Heart left ventricle (tissue), 13 donors: ENCODE measurements around the gene CNPY3.

Source experiments
- POLR2A ChIP-seq, 2 donors: fragments of 450-650 bp; IDR thresholded peaks; one replicate each; pipeline ENCODE4 v1.6.1; 2017; ENCODE audit warnings: antibody characterized with exemption in 2 of 2, mild to moderate bottlenecking in 2 of 2, moderate library complexity in 2 of 2
- TF ChIP-seq, protein P1 (sequence below), 12 donors: fragments of 200-600 bp; sonication (generic) in 4 of 12; IDR thresholded peaks; one replicate each; pipeline versions ENCODE4 v1.5.0 to v1.8.0; 2018 to 2022; ENCODE audit warnings: antibody characterized with exemption in 12 of 12, mild to moderate bottlenecking in 5 of 12
- donor health status: ischemic (EF 13 %, LVEDD 7.1; RV severe dilation, severe dysfunction).
- donor health status: DM: no; HTN: yes; CAD: no.
- donor health status: DM: no; HTN: no; CAD: no.
- donor health status: ischemic (EF 25% LVEDD 6.9; RV normal size, moderate dysfunction).
- donor health status: ischemic (EF 25% LVEDD 5.7; RV mildly dilated, moderate dysfunction).
- donor health status: ischemic (EF 35%, LVEDD 5.7; RV mildly dilated, moderate dysfunction).
- donor health status: nonischemic (EF 11% LVEDD 7.7; RV severe dilation, severe dysfunction).
- donor health status: DM: yes; HTN: yes; CAD: no.
- donor health status: PGD.
- donor health status: ischemic (EF 29% LVEDD 5.4; RV normal size, mild dysfunction).
- donor health status: nonischemic (EF 23%, LVEDD 6.1; RV moderate dilation, normal function).

DNA sequence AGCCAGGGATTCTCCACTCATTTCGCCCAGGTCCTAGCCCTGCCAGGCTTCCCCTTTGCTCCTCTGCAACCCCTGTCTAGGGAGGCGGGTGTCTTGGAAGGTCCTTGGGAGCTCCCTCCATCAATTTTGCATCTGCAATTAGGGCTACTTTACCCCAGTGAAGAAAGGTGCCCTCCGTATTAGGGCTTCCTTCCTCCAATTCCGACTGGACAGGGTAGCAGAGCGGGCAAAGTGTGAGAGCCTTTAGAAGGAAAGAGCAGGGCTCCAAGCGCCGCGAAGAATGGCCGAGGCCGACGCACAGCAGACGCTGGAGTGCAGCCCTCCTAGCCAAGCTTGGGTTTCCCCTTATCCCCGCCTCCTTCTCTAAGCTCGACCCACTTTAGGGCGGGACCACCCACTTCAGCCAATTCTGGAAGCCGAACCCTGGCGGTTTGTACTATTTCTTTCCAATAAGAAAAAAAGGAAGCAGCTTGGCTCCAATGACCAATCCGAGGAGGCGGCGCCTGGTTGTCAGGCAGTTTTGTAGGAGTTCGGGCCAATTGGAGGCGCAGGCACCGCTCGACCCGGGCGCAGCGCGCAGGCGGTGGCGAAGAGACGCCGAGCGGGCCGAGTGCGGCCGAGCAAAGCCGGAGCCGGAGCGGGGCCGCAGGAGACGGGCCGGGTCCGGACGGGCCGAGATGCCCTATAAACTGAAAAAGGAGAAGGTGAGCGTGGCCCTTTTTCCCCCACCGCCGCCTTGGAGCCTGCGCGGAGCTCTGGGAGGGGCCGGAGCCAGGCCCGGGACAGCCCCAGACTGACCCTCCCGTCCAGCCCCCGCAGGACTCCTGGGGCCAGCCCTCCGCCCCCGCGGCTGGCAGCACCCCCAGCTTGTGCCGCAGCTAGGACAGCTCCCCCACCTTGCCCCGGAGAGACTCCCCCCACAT, 55.0 kb downstream of the CNPY3 start, which contains the start of gene PPP2R5D:
- TF ChIP-seq, protein P1, sequence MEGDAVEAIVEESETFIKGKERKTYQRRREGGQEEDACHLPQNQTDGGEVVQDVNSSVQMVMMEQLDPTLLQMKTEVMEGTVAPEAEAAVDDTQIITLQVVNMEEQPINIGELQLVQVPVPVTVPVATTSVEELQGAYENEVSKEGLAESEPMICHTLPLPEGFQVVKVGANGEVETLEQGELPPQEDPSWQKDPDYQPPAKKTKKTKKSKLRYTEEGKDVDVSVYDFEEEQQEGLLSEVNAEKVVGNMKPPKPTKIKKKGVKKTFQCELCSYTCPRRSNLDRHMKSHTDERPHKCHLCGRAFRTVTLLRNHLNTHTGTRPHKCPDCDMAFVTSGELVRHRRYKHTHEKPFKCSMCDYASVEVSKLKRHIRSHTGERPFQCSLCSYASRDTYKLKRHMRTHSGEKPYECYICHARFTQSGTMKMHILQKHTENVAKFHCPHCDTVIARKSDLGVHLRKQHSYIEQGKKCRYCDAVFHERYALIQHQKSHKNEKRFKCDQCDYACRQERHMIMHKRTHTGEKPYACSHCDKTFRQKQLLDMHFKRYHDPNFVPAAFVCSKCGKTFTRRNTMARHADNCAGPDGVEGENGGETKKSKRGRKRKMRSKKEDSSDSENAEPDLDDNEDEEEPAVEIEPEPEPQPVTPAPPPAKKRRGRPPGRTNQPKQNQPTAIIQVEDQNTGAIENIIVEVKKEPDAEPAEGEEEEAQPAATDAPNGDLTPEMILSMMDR (IDR thresholded peaks at IDR 0.05): no peak
- TF ChIP-seq POLR2A (IDR thresholded peaks at IDR 0.05): peak in 1 of 2 donors; percentile 93
